PC-9 (cell line): ENCODE data around the gene HKDC1.

Source experiments
- CTCF ChIP-seq: fragments of 200-600 bp; sonication (generic); conservative IDR thresholded peaks from 2 replicates; pipeline ENCODE4 v1.6.1; 2017; ENCODE audit warnings: mixed run types, antibody characterized with exemption, mild to moderate bottlenecking, moderate library complexity
- EZH2 ChIP-seq: fragments of 200-600 bp; sonication (generic); IDR thresholded peaks from 2 replicates; pipeline ENCODE4 v1.8.0; 2017; ENCODE audit warnings: antibody characterized with exemption, low read depth

GRCh38 chr10:69248117-69248730, 28.1 kb downstream of the HKDC1 start:
- no peak for TF ChIP-seq CTCF
- no peak for TF ChIP-seq EZH2
